ENCODE measurements around the gene FYCO1. TPM values are rescaled to one million over a fixed set of nuclear protein-coding genes. Genes with fewer than 3 reads are reported as not detected.
"Not testable (repeated sequence)": the region's sequence is repeated elsewhere in the genome, so short reads cannot be mapped to it uniquely, and the experiment has no call there.

FYCO1 gene
- total RNA-seq, 1 donor from 2014 or later = 8.3 TPM

DNA sequence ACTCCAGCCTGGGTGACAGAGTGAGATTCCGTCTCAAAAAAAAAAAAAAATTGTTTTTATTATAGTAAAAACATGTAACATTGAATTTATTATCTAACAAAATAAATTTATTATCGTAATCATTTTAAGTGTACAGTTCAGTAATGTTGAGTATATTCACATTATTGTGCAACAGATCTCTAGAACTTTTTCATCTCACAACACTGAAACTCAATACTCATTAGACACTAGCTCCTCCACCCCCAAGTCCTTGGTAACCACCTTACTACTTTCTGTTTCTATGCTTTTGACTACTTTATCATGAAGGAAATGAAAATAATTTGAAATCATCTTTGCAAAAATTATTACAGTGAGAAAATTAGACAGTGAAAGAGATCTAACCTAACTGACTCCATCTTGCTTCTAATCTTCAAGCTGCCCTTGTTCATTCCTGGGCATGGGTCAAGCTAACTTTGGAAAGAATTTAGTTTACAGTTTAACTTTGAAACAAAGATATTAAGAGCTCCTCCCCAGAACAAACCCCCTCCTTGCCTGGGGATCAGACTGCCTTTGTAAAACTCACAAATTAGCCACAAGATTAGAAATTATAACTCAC, 15.0 kb upstream of the FYCO1 start:
- DNase-seq (ENCODE audit: low read depth in 2 of 2) = no peak

DNA sequence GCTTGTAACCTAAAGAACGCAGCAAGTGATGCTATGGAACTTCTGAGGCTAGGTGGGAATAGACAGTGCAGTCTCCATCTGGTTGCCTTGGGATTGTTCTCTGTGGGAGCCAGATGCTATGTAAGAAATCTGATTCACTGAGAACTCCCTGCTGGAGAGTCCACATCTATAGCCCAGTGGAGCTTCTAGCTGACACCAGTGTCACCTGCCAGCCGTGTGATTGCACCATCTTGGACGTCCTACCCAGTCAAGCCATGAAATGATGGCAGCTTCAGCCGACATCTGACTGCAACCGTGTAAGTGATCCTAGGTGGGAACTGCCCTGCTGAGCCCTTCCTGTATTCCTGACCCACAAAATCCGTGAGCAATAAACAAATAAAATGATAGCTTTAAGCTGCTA, 12.4 kb upstream of the FYCO1 start:
- DNase-seq (ENCODE audit: low read depth in 2 of 2) = no peak

DNA sequence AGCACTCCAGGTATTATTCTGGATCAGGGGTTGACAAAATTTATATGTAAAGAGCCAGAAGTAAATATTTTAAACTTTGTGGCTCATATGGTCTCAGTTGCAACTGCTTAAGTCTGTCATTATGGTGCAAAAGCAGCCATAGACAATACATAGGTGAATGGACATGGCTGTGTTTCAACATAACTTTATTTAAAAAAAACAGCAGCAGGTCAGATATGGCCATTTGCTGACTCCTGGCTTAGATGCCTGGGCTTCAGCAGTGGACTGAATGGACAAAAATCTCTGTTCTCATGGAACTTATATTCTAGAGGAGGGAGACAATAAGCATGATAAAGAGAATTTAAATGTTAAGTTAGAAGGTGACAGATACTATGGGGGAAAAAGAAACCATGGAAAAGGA, 11.7 kb upstream of the FYCO1 start:
- DNase-seq (ENCODE audit: low read depth in 2 of 2) = no peak

DNA sequence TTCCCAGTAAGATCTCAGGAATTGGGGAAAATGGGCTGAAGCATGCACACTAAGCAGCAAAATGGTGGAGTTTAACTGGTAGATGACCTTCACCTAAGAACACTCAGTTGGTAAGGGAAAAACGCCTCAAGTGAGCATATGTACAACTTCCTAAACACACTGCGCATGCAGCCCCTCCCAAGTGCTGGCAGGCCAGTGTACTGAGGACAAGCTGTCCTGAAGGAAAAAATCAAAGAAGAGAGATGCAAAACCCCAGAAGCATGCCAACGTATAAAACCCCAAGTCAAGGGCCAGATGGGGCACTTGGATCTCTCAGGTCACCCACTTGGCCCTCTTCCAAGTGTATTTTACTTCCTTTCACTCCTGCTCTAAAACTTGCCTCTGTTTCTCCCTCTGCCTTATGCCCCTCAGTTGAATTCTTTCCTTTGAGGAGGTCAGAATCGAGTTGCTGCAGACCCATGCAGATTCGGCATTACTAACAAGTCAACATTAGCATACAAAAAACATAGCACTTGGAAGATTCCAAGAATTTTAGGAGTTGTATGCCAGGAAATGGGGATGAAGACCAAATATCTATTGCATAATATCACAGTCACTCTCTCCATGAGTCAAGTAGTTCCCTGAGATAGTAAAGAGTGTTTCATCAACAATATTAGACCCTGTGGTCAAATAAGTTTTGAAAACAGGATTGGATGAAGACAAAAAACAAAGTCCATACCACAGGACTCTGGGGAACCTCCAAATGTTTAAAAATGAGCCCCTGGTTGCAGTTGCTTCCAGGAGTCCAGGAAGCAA, 10.8 kb upstream of the FYCO1 start:
- no peak for DNase-seq (ENCODE audit: low read depth in 2 of 2)

DNA sequence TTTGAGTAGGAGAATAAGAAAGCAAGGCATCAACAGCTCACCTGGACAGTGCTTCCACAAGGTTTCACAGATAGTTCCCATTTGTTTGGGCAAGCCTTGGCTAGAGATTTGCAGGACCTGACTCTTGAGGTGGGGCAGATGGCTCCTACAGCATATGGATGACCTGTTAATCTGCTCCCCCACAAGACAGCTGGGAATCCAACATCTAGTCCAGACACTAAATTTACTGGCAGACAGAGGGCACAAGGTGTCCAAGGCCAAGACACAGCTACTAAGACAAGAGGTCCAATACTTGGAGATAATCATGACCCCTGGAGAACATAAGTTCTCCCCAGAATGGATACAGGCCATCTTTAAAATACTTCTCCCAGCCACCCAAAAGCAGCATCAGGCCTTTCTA, 8.1 kb upstream of the FYCO1 start:
- not testable (repeated sequence) for DNase-seq (ENCODE audit: low read depth in 2 of 2)

DNA sequence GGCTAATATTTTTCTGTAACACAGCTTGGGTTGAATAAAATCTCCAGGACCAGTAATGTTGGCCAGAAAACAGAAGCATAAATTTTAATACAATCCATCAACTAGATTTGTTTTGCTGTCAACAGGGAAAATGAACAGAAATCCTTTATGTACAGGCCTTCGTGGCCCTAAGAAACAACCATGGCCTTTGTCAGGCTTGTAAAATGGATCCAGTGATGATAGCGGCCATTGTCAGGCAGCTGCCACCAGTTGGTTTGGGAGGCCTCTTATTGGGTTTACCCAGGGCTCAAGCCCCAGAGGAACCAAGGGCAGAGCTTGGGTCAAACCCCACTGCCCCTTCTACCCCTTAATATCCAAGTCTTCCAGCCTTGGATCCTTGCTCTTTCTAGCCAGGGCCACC, 5.6 kb upstream of the FYCO1 start:
- no peak for DNase-seq (ENCODE audit: low read depth in 2 of 2)

DNA sequence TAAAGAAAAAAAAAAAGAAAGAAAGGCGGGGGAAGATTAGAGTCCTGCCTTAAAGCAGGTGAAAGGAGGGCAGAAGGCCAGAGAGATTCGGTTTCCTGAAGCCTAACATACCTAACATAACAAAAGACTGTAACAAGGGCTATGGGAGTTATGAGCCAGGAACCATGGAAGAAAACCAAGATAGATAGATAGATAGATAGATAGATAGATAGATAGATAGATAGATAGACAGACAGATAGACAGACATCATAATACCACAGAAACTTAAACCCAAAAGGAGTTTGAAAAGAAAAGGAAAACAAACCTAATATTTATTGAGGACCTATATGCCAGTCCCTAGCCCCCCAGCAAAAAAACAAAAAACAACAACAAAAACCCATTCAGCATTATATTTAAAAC, 2.3 kb upstream of the FYCO1 start:
- DNase-seq (ENCODE audit: low read depth in 2 of 2) = no peak

DNA sequence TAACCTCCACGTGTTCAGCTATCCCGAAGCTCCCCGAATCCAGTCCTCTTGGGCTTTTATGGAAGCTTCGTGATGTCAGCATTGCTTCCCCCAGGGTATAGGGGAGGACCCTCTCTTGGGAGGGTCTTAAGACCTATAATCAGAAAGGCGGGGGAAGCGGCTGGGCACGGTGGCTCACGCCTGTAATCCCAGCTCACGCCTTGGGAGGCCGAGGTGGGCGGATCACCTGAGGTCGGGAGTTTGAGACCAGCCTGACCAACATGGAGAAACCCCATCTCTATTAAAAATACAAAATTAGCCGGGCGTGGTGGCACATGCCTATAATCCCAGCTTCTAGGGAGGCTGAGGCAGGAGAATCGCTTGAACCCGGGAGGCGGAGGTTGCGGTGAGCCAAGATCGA, 1.9 kb upstream of the FYCO1 start:
- not testable (repeated sequence) for DNase-seq (ENCODE audit: low read depth in 2 of 2)

DNA sequence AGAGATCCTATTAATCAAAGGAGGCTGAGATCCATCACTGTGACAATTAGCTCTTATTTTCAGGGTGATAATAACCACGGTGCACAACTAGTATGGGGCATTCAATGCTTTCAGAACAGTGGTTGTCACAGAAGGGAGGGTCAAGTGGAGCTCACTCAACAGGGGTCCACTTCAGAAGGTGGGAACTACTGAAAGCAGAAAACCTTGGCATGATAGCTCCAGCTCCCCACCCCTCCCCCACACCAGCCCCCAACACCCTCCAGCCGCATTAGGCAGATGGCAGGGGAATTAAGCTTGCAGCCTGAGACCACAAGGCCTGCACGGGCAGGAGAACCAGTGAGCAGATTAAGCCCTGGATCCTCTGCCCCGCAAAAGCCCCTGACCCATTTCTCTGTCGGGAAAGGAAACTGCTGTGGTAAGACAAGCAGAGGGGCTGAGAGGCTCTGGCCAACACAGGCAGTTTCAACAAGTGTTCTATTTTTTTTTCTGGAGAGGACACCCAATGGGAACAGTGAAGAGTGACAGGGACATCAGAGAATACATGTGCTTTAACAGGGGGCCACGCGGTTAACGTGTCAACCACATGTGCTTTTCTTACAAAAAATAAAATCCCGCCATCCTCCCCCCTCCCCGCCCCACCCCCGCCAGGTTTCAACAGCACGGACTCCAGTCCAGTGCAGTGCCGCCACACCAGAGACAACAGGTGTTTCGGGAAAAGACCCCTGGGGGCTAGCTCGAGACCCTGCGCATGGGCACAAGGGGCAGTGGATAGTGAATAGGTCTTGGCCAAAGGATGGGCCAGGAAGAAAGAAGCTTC, 997 bp downstream of the FYCO1 start:
- peak; percentile 2 to 9 for DNase-seq (ENCODE audit: low read depth in 2 of 2)

DNA sequence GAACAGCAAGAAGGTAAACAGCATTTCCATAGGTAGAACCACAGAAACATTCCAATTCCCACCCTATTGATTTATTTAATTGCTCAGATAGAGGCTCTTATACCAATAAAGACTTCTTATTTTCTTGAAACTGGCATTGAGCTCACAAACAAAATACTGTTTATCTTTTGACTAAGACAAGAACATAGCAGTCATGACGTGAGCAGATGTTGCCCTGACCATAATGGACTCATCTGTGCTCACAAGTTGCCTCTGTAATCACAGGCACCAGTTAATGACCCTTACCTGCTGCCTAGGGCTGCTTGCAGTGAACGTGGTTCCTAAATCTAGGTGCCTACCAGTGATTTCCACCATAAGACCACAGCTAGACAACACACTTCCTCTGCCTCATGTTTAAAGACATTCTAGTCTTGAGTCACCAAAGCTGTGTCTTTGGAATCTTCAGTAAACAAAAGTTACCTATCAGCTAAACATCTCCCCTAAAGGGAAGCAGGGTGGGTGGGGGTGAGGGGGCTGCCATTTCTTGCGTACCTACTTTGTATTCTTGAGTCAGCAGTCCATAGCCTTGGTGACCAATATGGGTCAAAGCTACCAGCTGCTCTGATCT, 2.1 kb downstream of the FYCO1 start:
- no peak for DNase-seq (ENCODE audit: low read depth in 2 of 2)

DNA sequence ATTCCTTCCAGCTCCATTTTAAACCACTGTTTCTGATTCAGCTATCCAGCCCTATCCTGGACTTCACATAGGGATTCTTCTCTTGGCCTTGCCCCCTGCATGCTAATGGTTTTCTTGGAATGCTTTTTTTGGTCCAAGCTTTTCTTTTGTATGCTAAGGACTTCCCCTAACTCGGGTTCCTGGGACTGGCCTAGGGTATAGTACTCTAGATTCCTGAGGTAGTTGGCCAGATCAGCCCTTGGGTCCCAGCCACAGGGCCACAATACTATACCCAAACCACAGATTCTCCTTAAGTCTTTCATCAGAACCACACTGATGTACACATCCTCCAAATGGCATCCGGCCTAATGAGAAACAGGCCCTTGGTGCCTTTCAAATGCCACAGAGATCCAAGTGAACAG, 2.8 kb downstream of the FYCO1 start:
- DNase-seq (ENCODE audit: low read depth in 2 of 2) = no peak

DNA sequence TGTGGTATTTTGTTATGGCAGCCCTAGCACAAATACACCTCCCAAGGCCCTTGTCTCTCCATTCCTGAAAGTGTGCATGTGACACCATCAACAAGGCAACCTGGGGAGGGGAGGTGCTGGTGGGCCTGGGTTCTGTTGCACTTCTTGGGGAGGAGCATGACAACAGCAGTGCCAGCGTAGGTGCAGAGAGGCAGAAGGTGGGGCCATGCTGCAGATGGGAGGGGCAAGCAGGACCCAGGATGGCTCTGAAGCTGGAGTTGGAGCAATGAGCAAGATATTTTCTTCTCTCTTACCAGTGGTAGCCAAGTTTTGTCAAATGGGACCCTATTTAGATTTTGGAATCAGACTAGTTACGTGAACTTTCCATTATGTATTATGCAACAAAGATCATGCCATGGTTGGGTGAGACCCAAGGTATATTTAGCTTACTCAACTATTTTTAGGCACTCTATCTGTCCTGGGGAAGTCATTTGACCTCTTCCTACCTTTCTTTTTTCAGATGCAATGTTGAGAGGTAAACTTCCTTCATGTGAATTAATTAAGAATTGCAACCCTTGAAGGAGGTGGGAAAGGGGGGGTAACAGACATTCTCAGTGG, 3.4 kb downstream of the FYCO1 start:
- DNase-seq (ENCODE audit: low read depth in 2 of 2) = no peak

DNA sequence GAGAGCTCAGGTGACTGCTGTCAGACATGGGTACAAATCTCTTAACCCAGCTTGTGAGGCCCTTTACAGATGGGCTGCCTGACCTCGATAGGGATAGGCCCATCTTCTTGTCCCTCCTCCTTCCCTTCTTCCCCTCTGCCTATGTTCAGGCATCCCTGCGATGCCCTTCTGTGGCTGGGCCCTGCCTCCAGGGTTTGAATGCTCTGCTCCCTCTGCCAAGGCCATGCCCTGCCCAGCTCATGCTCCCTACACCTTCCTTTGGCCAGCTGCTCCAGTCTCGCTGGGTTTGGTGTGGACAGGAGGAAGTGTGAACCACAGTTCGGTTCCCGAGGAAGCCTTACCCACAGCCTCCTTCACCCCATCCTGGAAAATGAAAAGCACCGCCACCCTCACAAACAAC, 4.3 kb downstream of the FYCO1 start:
- DNase-seq (ENCODE audit: low read depth in 2 of 2) = no peak

DNA sequence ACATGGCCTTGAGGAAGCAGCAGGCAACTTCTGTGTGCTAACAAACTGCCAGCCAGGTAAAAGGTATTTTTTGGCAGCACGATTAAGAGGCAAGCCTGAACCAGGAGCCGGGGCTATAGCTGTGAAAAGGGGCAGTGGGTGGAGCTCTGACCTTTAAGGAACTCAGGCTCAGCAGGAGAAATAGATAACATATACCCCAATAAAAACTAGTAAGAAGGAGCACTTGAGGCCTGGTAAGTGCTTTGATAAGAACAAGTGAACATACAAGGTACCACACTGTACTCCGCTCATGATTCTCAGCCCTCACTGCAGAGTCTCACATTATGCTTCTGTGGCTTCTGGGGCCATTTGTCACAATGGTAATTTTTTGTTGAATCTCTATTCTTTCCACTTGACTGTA, 5.4 kb downstream of the FYCO1 start:
- no peak for DNase-seq (ENCODE audit: low read depth in 2 of 2)

DNA sequence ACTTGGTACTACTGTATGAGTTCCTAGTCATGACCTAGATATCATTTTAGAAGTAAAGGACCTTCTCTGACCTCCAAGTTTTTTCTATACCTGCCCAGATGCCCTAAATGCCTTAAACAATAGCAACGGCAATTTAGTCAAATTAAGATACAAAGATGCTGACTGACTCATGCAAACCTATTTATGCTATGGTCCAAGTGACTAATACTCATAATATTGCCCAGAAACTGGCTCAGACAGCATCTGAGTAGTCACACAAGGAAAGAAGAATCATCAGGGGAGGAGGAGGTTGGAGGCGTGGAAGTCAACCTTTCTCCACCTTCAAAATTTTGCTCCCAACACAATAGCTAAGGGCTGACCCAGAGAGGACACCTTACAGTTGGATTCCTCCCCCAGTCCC, 6.8 kb downstream of the FYCO1 start:
- DNase-seq (ENCODE audit: low read depth in 2 of 2) = peak in 1 of 2 donors; percentile 61

DNA sequence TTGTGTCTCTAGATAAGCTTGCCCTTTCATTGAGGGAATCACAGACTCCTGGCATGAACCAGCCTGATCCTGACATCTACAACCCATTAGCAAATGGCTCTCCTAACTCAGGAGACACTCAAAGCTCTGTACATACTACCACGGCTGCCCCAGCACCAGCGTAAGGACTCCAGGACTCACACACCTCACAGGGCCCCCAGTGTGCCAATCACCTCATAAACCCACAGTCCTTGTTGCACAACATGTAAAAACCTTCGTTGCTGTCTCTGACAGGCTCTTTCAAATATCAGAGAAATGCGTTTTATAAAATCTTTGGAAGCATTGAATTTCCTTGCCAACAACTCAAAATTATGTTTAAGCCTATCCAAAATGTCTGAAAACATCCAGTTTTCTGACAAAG, 7.3 kb downstream of the FYCO1 start:
- no peak for DNase-seq (ENCODE audit: low read depth in 2 of 2)

DNA sequence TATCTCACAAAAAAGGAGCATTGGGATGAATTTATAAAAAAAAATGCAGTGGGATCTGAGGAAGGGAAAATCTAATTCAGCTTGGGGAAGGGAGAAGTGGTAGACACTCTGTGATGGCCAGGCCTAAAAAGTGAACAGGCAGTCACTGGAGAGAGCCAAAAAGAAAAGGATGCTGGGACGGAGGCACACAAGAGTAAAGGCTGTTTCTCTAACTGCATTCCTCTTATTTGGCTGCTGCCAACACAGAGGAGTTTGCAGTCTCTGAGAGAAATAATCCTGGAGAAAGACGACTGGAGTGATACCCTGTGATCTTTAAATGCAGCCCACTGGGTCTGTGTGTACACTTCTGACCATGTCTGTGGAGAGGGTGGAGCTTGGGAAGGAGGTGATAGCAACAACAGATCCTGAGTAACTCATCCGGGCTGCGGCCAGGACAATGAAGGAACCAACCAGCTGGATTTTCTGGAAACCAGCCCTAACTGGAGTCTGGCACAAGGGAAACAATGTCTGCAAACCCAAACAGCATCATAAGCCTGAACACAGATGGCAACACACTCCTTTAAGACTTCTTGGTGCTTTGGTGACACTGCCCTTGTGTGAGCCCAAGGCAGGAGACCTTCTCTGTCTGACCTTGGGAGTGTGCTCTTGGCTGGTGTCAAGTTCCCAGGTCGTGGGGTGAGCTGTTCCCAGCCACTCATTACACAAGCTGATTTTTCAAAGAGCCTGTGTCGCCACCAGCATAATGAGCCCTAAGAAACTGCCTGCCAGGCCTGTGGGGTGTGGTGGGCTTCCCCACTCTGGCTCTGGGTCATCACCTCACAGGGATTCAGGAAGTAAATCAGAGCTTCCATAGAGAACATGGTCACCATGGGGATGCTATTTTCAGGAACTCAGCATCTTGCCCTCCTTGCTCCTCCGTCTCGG, 8.0 kb downstream of the FYCO1 start:
- DNase-seq (ENCODE audit: low read depth in 2 of 2) = peak; percentile 3 to 85

DNA sequence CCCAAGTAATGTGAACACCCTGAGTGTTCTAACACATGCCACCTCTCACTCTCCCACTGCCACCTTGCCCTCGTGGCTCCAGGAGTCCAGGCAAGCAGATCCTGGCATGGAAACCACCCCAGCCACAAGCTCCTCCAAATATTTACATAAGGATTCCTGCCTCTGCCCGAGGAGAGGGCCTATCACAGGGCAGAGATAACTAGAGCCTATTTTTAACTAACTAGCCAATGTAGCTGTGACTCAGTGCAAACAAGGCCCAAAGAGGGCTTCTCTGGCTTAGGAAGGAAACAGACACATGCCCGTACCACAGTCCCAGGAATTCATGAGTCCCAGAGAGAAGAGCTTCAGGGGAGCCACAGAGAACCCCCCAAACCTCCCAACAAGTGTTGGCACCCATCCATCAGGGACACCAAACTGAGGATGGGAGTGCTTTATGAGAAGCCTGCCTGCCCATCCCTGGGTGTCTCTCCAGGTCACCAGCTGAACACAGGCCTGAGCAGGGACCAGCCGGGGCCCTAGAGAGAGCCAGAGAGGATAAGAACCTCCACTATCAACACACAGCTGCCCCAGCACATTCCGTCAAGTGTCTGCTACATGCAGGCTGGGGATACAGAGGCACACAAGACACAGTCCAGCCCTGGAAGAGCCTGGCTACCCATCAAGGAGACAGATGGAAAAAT, 9.2 kb downstream of the FYCO1 start:
- DNase-seq (ENCODE audit: low read depth in 2 of 2) = peak in 1 of 2 donors; percentile 58

DNA sequence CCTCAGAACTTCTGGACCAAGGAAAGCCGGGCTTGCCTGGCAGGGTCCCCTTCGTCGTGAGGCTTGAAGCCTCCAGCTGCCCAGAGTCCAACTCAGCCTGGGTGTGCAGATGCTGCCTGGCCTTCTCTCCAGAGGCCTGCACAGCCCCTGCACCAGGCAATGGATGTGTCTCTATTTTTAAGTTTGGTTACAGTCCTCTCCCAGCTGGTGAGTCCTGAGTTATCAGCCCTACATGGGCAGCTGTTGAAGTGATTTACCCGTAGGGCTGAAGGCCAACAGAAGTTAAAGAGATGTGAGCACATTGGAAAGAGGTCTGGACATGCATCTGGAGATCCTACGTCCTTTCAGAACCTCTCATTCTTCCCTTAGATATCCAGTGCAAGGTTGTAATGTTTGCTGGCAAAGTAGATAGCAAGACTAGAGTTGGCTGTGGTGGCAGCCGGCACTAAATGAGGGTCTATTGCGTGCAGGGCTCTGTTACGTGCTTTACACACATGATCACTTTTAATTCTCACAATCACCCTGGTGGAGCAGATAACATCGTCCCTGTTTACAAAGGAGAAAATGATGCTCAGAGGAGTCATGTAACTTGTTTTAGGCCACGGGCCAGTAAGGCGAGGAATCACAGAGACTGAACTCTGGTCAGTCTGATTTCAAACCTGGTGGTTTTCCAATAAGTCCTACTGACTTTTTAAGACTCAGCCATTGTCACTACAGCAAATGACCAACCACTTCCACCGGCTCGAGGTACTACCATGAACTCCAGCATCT, 9.9 kb downstream of the FYCO1 start:
- no peak for DNase-seq (ENCODE audit: low read depth in 2 of 2)

All from dermis microvascular lymphatic vessel endothelial cell (primary cell).